OCI-LY1 (cell line): ENCODE results near the gene EGFL8.

Experiments
- EZH2 ChIP-seq: fragments of 200-600 bp; sonication (generic), shearing (Covaris generic); IDR thresholded peaks from 2 replicates; pipeline ENCODE4 v1.8.0; 2017; ENCODE audit warnings: borderline replicate concordance, mixed run types, mild to moderate bottlenecking, antibody characterized with exemption, low read length, moderate library complexity, mixed read lengths
- TF ChIP-seq, protein P1 (sequence below): fragments of 200-600 bp; sonication (generic), shearing (Covaris generic); IDR thresholded peaks from 2 replicates; pipeline ENCODE4 v1.5.1; 2017; ENCODE audit warnings: mild to moderate bottlenecking, antibody characterized with exemption, low read length, moderate library complexity, mixed read lengths

- TF ChIP-seq, protein P1, sequence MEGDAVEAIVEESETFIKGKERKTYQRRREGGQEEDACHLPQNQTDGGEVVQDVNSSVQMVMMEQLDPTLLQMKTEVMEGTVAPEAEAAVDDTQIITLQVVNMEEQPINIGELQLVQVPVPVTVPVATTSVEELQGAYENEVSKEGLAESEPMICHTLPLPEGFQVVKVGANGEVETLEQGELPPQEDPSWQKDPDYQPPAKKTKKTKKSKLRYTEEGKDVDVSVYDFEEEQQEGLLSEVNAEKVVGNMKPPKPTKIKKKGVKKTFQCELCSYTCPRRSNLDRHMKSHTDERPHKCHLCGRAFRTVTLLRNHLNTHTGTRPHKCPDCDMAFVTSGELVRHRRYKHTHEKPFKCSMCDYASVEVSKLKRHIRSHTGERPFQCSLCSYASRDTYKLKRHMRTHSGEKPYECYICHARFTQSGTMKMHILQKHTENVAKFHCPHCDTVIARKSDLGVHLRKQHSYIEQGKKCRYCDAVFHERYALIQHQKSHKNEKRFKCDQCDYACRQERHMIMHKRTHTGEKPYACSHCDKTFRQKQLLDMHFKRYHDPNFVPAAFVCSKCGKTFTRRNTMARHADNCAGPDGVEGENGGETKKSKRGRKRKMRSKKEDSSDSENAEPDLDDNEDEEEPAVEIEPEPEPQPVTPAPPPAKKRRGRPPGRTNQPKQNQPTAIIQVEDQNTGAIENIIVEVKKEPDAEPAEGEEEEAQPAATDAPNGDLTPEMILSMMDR: no peak
- no peak for TF ChIP-seq EZH2
Observed at GRCh38 chr6:32190054-32190851, 25.9 kb downstream of the EGFL8 start, which contains the start of gene PBX2.
